ENCODE results near the gene FBXO31.

The FBXO31 gene

GRCh38 chr16:87309620-87310525, 73.7 kb downstream of the FBXO31 start:
- peak; percentile 74 for DNase-seq (ENCODE audit: low spot score)

- no peak for DNase-seq (ENCODE audit: low spot score)
These were observed 74.8 kb downstream of the FBXO31 start for GRCh38 chr16:87308826-87309225.

DNA sequence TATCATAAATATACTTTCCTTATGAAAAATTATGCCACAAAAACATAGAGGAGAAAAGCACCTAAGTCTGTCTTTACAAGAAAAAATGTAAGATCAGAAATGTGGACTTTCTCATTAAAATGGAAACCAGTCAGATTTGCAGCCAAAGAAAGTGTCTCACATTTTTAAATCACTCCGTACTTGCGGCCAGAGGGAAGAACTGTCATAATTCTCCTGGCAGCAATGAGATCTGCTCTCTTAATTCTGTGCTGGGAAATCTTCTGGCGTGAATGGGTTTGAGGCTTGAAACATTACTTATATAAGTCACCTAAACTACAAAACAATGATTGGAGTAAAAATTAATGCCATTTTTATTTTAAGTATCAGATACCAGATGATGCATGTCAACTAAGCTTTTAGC, 77.1 kb downstream of the FBXO31 start:
- DNase-seq (ENCODE audit: low spot score) = no peak

- peak; percentile 69 for DNase-seq (ENCODE audit: low spot score)
These were observed 77.8 kb downstream of the FBXO31 start for GRCh38 chr16:87305505-87306391.

GRCh38 chr16:87304951-87305350, 78.6 kb downstream of the FBXO31 start:
- no peak for DNase-seq (ENCODE audit: low spot score)

DNA sequence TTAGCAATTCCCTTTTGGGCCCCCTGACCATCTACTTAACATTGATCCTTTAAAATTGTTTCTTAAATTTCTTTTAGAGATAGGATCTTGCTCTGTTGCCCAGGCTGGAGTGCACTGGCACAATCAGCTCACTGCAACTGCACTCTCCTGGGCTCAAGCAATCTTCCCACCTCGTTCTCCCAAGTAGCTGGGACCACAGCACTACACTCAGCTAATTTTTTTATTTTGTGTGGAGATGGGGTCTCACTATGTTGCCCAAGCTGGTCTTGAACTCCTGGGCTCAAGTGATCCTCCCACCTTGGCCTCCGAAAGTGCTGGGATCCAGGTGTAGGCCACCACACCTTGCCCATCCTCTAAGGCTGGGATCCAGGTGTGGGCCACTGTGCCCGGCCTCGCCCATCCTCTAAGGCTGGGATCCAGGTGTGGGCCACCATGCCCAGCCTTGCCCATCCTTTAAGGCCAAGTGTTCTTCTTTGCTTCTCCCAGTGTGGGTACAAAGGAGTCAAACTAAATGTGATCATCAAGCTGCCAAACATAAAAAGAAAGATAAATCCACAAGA, 79.5 kb downstream of the FBXO31 start:
- DNase-seq (ENCODE audit: low spot score) = no peak

DNA sequence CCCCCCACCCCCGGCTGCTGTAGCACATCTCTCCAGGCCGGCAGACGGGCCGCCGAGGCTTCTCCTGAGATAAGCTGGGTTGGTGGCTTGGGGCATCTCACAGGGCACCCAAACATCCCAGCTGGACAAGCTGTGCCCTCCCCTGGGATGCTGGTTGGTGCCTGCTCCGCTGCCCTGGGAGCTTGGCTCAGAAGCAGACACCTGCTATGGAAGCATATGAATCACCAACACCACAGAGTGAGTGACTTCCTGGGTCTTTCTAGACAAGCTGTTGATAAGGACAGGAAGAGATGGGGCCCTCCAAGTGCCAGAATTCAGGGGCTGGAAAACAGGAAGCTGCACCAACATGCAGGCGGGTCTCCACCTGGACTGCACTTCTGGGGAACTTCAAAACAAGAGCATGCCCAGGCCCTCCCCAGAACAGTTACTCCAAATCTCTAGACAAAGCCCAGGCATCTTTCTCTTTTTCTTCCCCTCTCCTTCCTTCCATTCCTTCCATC, 80.1 kb downstream of the FBXO31 start:
- no peak for DNase-seq (ENCODE audit: low spot score)

GRCh38 chr16:87298857-87299465, 84.6 kb downstream of the FBXO31 start:
- DNase-seq (ENCODE audit: low spot score) = no peak

- peak; percentile 56 for DNase-seq (ENCODE audit: low spot score)
These were observed 85.5 kb downstream of the FBXO31 start for GRCh38 chr16:87297918-87298631.

GRCh38 chr16:87297407-87297806, 86.2 kb downstream of the FBXO31 start:
- no peak for DNase-seq (ENCODE audit: low spot score)

DNA sequence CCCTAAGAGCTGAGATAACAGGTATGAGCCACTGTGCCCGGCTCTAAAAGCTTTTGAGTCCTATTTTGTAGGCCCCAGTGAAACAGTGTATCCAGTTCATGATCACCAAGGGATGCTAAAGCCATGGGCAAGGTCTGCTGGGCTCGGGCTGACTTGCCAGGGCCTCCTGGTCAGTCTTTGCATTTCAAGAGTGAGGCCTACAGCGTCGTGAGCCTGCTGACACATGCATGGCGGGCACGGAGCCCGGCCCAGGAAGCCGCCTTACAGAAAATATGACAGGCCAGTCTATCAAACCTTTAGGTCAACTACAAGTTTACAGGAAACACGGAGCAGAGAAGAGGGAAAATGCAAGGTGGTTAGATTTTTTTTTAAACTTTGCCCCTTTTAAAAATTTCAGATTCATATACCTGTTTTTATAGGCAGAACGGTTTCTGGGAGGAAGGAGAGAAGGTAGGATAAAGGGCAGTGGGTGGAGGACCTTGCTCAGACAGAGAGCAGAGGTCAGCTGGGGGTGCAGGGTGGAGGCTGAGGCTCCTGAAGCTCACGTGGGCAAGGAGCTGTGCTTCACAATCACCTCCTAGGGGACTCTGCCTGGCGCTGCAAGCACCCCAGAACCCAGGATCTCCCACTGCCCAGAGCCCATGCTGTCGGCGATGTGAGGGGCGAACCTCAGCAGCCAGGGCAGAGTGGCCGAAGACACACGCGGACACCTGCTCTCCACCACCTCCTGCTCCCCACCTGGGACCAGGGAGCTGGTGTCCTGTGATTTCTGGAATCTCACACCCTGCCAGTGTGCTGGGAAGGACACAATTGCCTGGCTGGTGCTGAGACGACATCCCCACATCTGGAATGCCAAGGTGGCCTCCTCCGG, 87.7 kb downstream of the FBXO31 start:
- no peak for DNase-seq (ENCODE audit: low spot score)

DNA sequence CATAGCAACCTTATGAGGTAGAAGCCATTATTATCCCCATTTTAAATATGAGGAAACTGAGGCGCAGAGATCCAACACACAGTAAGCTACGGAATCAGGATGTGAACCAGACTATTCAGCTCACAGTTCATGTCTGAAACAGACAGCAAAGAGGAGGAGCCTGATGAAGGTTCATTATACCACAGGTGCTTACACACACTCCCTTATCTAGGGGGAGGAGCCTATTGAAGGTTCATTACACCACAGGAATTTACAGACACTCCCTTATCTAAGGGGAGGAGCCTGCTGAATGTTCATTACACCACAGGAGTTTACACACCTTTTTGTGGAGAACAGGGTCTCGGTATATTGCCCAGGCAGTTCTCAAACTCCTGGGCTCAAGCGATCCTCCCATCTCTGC, 88.3 kb downstream of the FBXO31 start:
- peak; percentile 75 for DNase-seq (ENCODE audit: low spot score)

GRCh38 chr16:87293990-87294389, 89.6 kb downstream of the FBXO31 start:
- DNase-seq (ENCODE audit: low spot score) = no peak

DNA sequence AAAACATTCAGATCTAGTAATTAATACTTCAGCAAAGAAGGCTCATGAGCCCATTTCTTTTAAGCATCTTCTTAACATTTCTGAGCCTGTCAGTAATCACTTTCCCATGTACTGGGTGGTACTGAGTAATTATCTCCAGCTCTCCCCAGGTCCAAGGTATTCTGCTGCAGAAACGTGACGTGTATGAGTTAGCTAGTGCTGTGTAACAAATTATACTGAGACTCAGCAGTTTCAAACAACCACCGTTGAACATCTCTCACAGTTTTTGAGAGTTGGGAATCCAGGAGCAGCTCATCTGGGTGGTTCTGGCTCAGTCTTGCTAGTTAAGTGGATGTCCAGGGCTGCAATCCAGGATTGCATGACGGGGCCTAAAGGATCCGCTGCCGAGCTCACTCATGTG, 91.6 kb downstream of the FBXO31 start:
- no peak for DNase-seq (ENCODE audit: low spot score)

- DNase-seq (ENCODE audit: low spot score) = no peak
These were observed 94.7 kb downstream of the FBXO31 start for GRCh38 chr16:87288753-87289362.

GRCh38 chr16:87286839-87287626, 96.5 kb downstream of the FBXO31 start:
- DNase-seq (ENCODE audit: low spot score) = no peak

GRCh38 chr16:87284183-87284582, 99.4 kb downstream of the FBXO31 start:
- no peak for DNase-seq (ENCODE audit: low spot score)

GRCh38 chr16:87279094-87279658, 104.4 kb downstream of the FBXO31 start:
- DNase-seq (ENCODE audit: low spot score) = no peak

All from hematopoietic multipotent progenitor cell treated with erythropoietin and hydrocortisone succinate and interleukin-3 and kit ligand, for 15 days (in vitro differentiated cells).